H1 (cell line): Measurements from ENCODE around the gene TATDN2. TPM values are rescaled to one million over a fixed set of nuclear protein-coding genes. Genes with fewer than 3 reads are reported as not detected.
A peak's percentile ranks its signal among the peaks of the same experiment; 100 is the strongest.

Source experiments
- CTCF ChIA-PET: fragments of 300-600 bp; sonication (Branson Sonifier 250); formaldehyde crosslinking; loops from one replicate; lab custom pipeline; 2021; ENCODE audit not compliant: partially characterized antibody; lab: Charles Lee
- POLR2A ChIA-PET: fragments of 300-600 bp; sonication (Branson Sonifier 250); formaldehyde crosslinking; loops from one replicate; lab custom pipeline; 2021; ENCODE audit warnings: inconsistent platforms; ENCODE audit not compliant: partially characterized antibody; lab: Charles Lee
- DNase-seq, 2 experiments: peaks; one replicate each; pipeline versions ENCODE4 v3.0.0 to v3.0.0-alpha.2; 2010 to 2022; ENCODE audit warnings: low spot score in 2 of 2, low read depth in 1 of 2, mixed read lengths in 1 of 2
- FAIRE-seq: peaks from 2 replicates; lab custom pipeline; 2011; peaks lifted over from hg19 to GRCh38; lab: Jason Lieb, UNC
- H2AFZ ChIP-seq: 2 replicates; pipeline ENCODE4 v1.8.1; 2012; ENCODE audit warnings: low read length, inconsistent platforms
- H2AK5ac ChIP-seq: 2 replicates; pipeline ENCODE4 v1.6.1; 2013; ENCODE audit warnings: low read depth, low read length
- H2BK120ac ChIP-seq: replicated peaks from 2 replicates; pipeline ENCODE3; 2013; ENCODE audit warnings: low read depth, low read length, inconsistent platforms
- H2BK12ac ChIP-seq: 2 replicates; pipeline ENCODE4 v1.6.1; 2013; ENCODE audit warnings: low read depth, low read length
- H2BK15ac ChIP-seq: 2 replicates; pipeline ENCODE4 v1.6.1; 2013; ENCODE audit warnings: low read length
- H2BK20ac ChIP-seq: 2 replicates; pipeline ENCODE4 v1.6.1; 2013; ENCODE audit warnings: low read length
- H2BK5ac ChIP-seq: 2 replicates; pipeline ENCODE4 v1.6.1; 2013; ENCODE audit warnings: low read depth, low read length
- H3K14ac ChIP-seq: 2 replicates; pipeline ENCODE4 v1.6.1; 2013; ENCODE audit warnings: inconsistent platforms; ENCODE audit not compliant: insufficient read length
- H3K18ac ChIP-seq: 2 replicates; pipeline ENCODE4 v1.6.1; 2013; ENCODE audit warnings: low read length; ENCODE audit errors: extremely low read depth
- H3K23ac ChIP-seq: 2 replicates; pipeline ENCODE4 v1.6.1; 2013; ENCODE audit warnings: inconsistent platforms; ENCODE audit not compliant: insufficient read length
- H3K23me2 ChIP-seq: 2 replicates; pipeline ENCODE4 v1.6.1; 2013; ENCODE audit warnings: low read depth, low read length
- H3K27ac ChIP-seq: 2 replicates; pipeline ENCODE4 v1.6.1; 2011; ENCODE audit warnings: low read depth, low read length, inconsistent platforms
- H3K27me3 ChIP-seq, 4 experiments: replicated peaks in 1 of 4; 1 replicate in 1 of 4; 2 replicates in 3 of 4; pipeline versions ENCODE4 v1.6.1 to v1.8.1; 2011 to 2013; ENCODE audit warnings: low read length in 3 of 4, mild to moderate bottlenecking in 3 of 4, inconsistent platforms in 2 of 4, mixed read lengths in 2 of 4, moderate library complexity in 1 of 4; ENCODE audit not compliant: control insufficient read depth in 3 of 4, insufficient read depth in 3 of 4; ENCODE audit errors: extremely low read depth in 1 of 4
- H3K36me3 ChIP-seq, 4 experiments: 2 replicates each; pipeline versions ENCODE4 v1.6.1 to v1.8.1; 2011 to 2013; ENCODE audit warnings: mild to moderate bottlenecking in 4 of 4, low read length in 3 of 4, moderate library complexity in 2 of 4, control low read depth in 1 of 4, inconsistent platforms in 1 of 4; ENCODE audit not compliant: insufficient read depth in 4 of 4, control insufficient read depth in 2 of 4
- H3K4ac ChIP-seq: replicated peaks from 2 replicates; pipeline ENCODE3; 2013; ENCODE audit warnings: low read length, low read depth, mixed read lengths, inconsistent platforms; ENCODE audit not compliant: insufficient read length
- H3K4me1 ChIP-seq, 4 experiments: replicated peaks in 1 of 4; 1 replicate in 1 of 4; 2 replicates in 3 of 4; pipeline versions ENCODE4 v1.6.1 to v1.8.1; 2011 to 2013; ENCODE audit warnings: low read length in 3 of 4, inconsistent platforms in 2 of 4, mixed read lengths in 1 of 4; ENCODE audit not compliant: insufficient read depth in 4 of 4, control insufficient read depth in 3 of 4
- H3K4me2 ChIP-seq, 2 experiments: 2 replicates each; pipeline versions ENCODE4 v1.6.1 to v1.8.1; 2011 to 2013; ENCODE audit warnings: low read depth in 2 of 2, low read length in 2 of 2, control low read depth in 1 of 2, inconsistent platforms in 1 of 2, mild to moderate bottlenecking in 1 of 2; ENCODE audit not compliant: insufficient read depth in 1 of 2
- H3K4me3 ChIP-seq, 4 experiments: fragments of 200-600, 300-600 bp in 1 of 4; sonication (generic), shearing (Covaris generic), sonication (Bioruptor Twin) in 1 of 4; 2 replicates each; pipeline versions ENCODE4 v1.5.1 to v1.8.1; 2011 to 2016; ENCODE audit warnings: low read length in 4 of 4, low read depth in 3 of 4, control low read depth in 2 of 4, inconsistent platforms in 2 of 4, mild to moderate bottlenecking in 2 of 4, mixed read lengths in 1 of 4, moderate library complexity in 1 of 4; ENCODE audit not compliant: insufficient read depth in 2 of 4; ENCODE audit errors: extremely low read depth in 1 of 4
- H3K56ac ChIP-seq: replicated peaks from 2 replicates; pipeline ENCODE3; 2013; ENCODE audit warnings: low read depth, mild to moderate bottlenecking, mixed read lengths, low read length, inconsistent platforms; ENCODE audit not compliant: insufficient read length
- H3K79me1 ChIP-seq: 2 replicates; pipeline ENCODE4 v1.6.1; 2013; ENCODE audit warnings: low read depth, low read length, control low read depth
- H3K79me2 ChIP-seq, 2 experiments: 2 replicates each; pipeline versions ENCODE4 v1.6.1 to v1.8.1; 2012 to 2013; ENCODE audit warnings: low read length in 2 of 2, mild to moderate bottlenecking in 2 of 2, inconsistent platforms in 1 of 2; ENCODE audit not compliant: insufficient read depth in 2 of 2, control insufficient read depth in 1 of 2
- H3K9ac ChIP-seq, 4 experiments: replicated peaks in 1 of 4; 1 replicate in 1 of 4; 2 replicates in 3 of 4; pipeline versions ENCODE4 v1.6.1 to v1.8.1; 2011 to 2013; ENCODE audit warnings: low read depth in 3 of 4, low read length in 3 of 4, control low read depth in 2 of 4, mild to moderate bottlenecking in 2 of 4, moderate library complexity in 2 of 4, inconsistent platforms in 1 of 4; ENCODE audit errors: extremely low read depth in 1 of 4
- H3K9me3 ChIP-seq, 2 experiments: 2 replicates each; pipeline versions ENCODE4 v1.6.1 to v1.8.1; 2012 to 2013; ENCODE audit warnings: mild to moderate bottlenecking in 2 of 2, moderate library complexity in 2 of 2, control low read depth in 1 of 2, inconsistent platforms in 1 of 2, low read depth in 1 of 2, low read length in 1 of 2, mixed read lengths in 1 of 2; ENCODE audit not compliant: insufficient read depth in 2 of 2
- H4K20me1 ChIP-seq, 2 experiments: replicated peaks in 1 of 2; 2 replicates each; pipeline versions ENCODE3 to v1.8.1; 2011 to 2013; ENCODE audit warnings: inconsistent platforms in 2 of 2, low read length in 2 of 2, mild to moderate bottlenecking in 1 of 2; ENCODE audit not compliant: insufficient read depth in 2 of 2, control insufficient read depth in 1 of 2
- H4K5ac ChIP-seq: 2 replicates; pipeline ENCODE4 v1.6.1; 2013; ENCODE audit warnings: low read length, low read depth, mixed read lengths, inconsistent platforms; ENCODE audit not compliant: insufficient read length
- H4K8ac ChIP-seq: 2 replicates; pipeline ENCODE4 v1.8.0; 2013; ENCODE audit warnings: mild to moderate bottlenecking, moderate library complexity, low read length, inconsistent platforms; ENCODE audit not compliant: insufficient read depth; ENCODE audit errors: extremely low read depth
- H4K91ac ChIP-seq: replicated peaks from 2 replicates; pipeline ENCODE3; 2013; ENCODE audit warnings: low read length, mixed read lengths, inconsistent platforms; ENCODE audit not compliant: insufficient read length
- CTBP2 ChIP-seq: IDR thresholded peaks from 2 replicates; pipeline ENCODE4 v1.7.0; 2011; ENCODE audit warnings: borderline replicate concordance, mild to moderate bottlenecking, moderate library complexity, mixed read lengths, low read length; ENCODE audit not compliant: insufficient read depth, insufficient read length
- EGR1 ChIP-seq: IDR thresholded peaks from 2 replicates; pipeline ENCODE4 v1.6.1; 2011; ENCODE audit warnings: low read depth, low read length, borderline replicate concordance
- RAD21 ChIP-seq, 2 experiments: IDR thresholded peaks in 1 of 2; conservative IDR thresholded peaks in 1 of 2; 2 replicates each; pipeline ENCODE4 v1.6.1; 2011; ENCODE audit warnings: low read depth in 2 of 2, low read length in 2 of 2, improper control_type of control experiment in 1 of 2, inconsistent platforms in 1 of 2, mild to moderate bottlenecking in 1 of 2, moderate library complexity in 1 of 2
- SP2 ChIP-seq: IDR thresholded peaks from 2 replicates; pipeline ENCODE4 v1.6.1; 2012; ENCODE audit warnings: mild to moderate bottlenecking, low read length, inconsistent platforms
- WGBS, 2 experiments: shearing (Covaris generic) in 1 of 2; methylation state at CpG; one replicate each; pipeline versions ENCODE4 v1.1.6 to v1.1.7; 2013 to 2015; ENCODE audit warnings: low lambda C conversion rate in 2 of 2, mixed read lengths in 2 of 2, inconsistent platforms in 1 of 2, low coverage in 1 of 2, missing lambda C conversion rate in 1 of 2; ENCODE audit not compliant: insufficient replicate concordance in 2 of 2, insufficient coverage in 1 of 2, insufficient read length in 1 of 2; ENCODE audit errors: extremely low coverage in 1 of 2, missing lambda C conversion rate in 1 of 2; 5-methylcytosine and 5-hydroxymethylcytosine counted together
- polyA plus RNA-seq, 7 experiments: library from polyadenylated mRNA; depleted of rRNA in 3 of 7; stranded (reverse) in 5 of 7; unstranded in 2 of 7; fragments of >200 nt in 5 of 7; fragments of 200-250 nt in 2 of 7; gene quantifications; 1 replicate in 5 of 7; 2 replicates in 1 of 7; 4 replicates in 1 of 7; pipeline versions ENCODE4 v1.2.1 to v1.2.3, GENCODE V29; 2011 to 2013; ENCODE audit warnings: missing spikeins in 2 of 7, mixed read lengths in 2 of 7
- total RNA-seq: library from RNA; stranded (reverse); fragmentation: NEBNext Ultra II Directional; extraction: Animal tissue kit (Norgen Biotek cat#: 25700); gene quantifications from 2 replicates; pipeline ENCODE4 v1.2.1, GENCODE V29; 2021
- TF ChIP-seq, protein P1 (sequence below): IDR thresholded peaks from 2 replicates; pipeline ENCODE4 v1.6.1; 2011; ENCODE audit warnings: low read depth, mild to moderate bottlenecking, low read length; ENCODE audit not compliant: insufficient read depth
- TF ChIP-seq, protein P2 (sequence below): IDR thresholded peaks from 2 replicates; pipeline ENCODE4 v1.6.1; 2011; ENCODE audit warnings: low read length, improper control_type of control experiment

TATDN2 gene
- total and polyA plus RNA-seq, 2 of the 8 experiments (the other 6 are each of a cell fraction or from before 2014, with no cell fraction given), result 12.1 to 34.8 TPM

DNA sequence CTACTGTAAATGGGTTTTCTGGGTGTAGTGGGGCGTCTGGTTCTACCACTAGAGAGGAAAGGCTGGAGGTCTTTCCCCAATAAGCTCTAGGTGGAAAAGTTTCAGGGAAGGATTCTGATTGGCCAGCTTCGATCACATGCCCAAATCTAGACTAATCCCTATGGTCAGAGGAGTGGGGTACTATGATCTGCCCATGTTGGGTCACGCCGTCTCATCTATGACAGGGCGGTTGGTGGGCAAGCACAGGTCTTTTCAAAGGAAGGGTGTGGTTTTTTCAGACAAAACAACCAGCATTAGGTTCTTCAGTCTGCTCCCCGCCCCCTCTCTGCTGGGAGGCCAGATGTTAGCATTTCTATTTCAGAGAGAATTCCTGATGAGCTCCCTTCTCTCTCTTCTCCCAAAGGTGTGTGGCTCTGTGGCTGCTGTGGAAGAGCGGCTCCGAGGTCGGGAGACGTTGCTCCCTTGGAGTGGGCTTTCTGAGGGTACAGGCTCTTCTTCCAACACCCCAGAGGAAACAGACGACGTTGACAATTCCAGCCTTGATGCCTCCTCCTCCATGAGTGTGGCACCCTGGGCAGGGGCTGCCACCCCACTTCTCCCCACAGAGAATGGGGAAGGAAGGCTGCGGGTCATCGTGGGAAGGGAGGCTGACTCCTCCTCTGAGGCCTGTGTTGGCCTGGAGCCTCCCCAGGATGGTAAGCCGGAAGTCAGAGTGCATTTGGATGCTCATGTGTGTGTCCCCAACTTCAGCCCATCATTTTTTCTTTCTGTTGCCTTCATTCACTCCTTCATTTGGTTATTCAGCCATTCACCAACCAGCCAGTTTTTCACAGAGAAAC, 9.7 kb upstream of the TATDN2 start:
- Histone ChIP-seq H2BK120ac (no peak overlapping the region), H3K23ac (no peak overlapping the region), H2BK15ac (no peak overlapping the region), H3K4me1 (peaks cover 0 to 2% (median 1%) of the 10 kb centered on the region in 4 experiments; a peak in 1 of 7 replicates), H3K27me3 (no peaks in the 10 kb centered on the region), H4K20me1 (no peaks in the 10 kb centered on the region), H3K56ac (no peak overlapping the region), H3K36me3 (peaks cover 0 to 2% (median 0%) of the 10 kb centered on the region in 4 experiments; a peak in 1 of 8 replicates), H3K9ac (no peak overlapping the region), H3K79me2 (no peaks in the 10 kb centered on the region), H2AK5ac (no peak overlapping the region), H4K8ac (no peak overlapping the region), H2BK20ac (0 out of 2 replicates have a peak overlapping the region, but pooled peaks have one; percentile 34), H4K91ac (no peak overlapping the region), H2BK12ac (no peak overlapping the region), H2AFZ (0 out of 2 replicates have a peak overlapping the region, but pooled peaks have one; percentile 42), H3K4me2 (no peak overlapping the region), H3K9me3 (no peaks in the 10 kb centered on the region), H3K4ac (no peak overlapping the region), H3K27ac (no peak overlapping the region), H3K23me2 (no peaks in the 10 kb centered on the region; the same call in 1 of the 2 replicates), H3K79me1 (no peaks in the 10 kb centered on the region), H2BK5ac (no peak overlapping the region), H3K18ac (no peak overlapping the region), H3K14ac (no peak overlapping the region), H4K5ac (no peak overlapping the region), H3K4me3 (no peak overlapping the region)
- ChIA-PET POLR2A (interaction anchor here (0.6 to 1.6 kb wide), 4 partner anchors 9 to 11 kb away, joined by 3 to 9 read pairs (median 3); partner anchors contain the start of gene TATDN2), CTCF (interaction anchor here (0.9 to 1.1 kb wide), 2 partner anchors 10 to 51 kb away, joined by 3 read pairs; partner anchors contain the start of gene TATDN2)
- 82% methylated on average over 11 of the region's 15 CpGs; no CpG with 5 or more reads in 1 of the 2 experiments for WGBS, 2 experiments
- DNase-seq (no peak), FAIRE-seq (no peak)
- no peak for TF ChIP-seq CTBP2
- no peak for TF ChIP-seq SP2
- TF ChIP-seq, protein P1, sequence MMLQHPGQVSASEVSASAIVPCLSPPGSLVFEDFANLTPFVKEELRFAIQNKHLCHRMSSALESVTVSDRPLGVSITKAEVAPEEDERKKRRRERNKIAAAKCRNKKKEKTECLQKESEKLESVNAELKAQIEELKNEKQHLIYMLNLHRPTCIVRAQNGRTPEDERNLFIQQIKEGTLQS, result peak; percentile 28; the same call in 1 of the 2 replicates
- TF ChIP-seq, protein P2, sequence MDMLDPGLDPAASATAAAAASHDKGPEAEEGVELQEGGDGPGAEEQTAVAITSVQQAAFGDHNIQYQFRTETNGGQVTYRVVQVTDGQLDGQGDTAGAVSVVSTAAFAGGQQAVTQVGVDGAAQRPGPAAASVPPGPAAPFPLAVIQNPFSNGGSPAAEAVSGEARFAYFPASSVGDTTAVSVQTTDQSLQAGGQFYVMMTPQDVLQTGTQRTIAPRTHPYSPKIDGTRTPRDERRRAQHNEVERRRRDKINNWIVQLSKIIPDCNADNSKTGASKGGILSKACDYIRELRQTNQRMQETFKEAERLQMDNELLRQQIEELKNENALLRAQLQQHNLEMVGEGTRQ, result peak; percentile 71
- no peak for TF ChIP-seq RAD21 (IDR thresholded peaks at IDR 0.05 in 1 of 2, conservative IDR thresholded peaks at IDR 0.05 in 1 of 2; ENCODE audit: low read depth in 2 of 2, low read length in 2 of 2)
- TF ChIP-seq EGR1, result no peak
